ENCODE data around the gene DNAJB1.

DNA sequence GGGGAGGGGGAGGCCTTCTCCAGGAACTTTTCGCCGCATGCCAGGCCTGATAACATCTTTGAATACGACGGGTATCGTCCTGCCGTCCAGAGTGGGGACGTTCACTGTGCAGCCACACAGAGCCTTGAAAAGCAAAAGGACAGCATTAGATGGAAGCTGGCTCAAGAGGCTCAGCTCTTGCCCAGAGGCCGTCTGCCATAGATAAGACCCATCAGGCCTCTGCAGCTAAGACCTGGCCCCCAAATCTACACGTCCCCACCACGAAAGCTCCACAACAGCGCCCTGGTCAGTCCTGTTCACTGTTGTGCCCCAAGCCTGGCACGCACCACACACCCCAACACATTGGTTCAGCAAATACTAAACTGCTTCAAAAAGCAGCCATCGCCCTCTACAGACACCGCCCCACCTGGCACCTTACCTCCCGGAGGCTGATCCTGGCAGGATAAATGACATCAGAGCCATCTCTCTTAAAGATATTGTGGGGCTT is 2.1 kb downstream of the DNAJB1 start:
- TF ChIP-seq, protein P1, sequence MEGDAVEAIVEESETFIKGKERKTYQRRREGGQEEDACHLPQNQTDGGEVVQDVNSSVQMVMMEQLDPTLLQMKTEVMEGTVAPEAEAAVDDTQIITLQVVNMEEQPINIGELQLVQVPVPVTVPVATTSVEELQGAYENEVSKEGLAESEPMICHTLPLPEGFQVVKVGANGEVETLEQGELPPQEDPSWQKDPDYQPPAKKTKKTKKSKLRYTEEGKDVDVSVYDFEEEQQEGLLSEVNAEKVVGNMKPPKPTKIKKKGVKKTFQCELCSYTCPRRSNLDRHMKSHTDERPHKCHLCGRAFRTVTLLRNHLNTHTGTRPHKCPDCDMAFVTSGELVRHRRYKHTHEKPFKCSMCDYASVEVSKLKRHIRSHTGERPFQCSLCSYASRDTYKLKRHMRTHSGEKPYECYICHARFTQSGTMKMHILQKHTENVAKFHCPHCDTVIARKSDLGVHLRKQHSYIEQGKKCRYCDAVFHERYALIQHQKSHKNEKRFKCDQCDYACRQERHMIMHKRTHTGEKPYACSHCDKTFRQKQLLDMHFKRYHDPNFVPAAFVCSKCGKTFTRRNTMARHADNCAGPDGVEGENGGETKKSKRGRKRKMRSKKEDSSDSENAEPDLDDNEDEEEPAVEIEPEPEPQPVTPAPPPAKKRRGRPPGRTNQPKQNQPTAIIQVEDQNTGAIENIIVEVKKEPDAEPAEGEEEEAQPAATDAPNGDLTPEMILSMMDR (optimal IDR thresholded peaks at IDR 0.05 in 1 of 3, IDR thresholded peaks at IDR 0.05 in 1 of 3, conservative IDR thresholded peaks at IDR 0.05 in 1 of 3; ENCODE audit: extremely low read depth in 1 of 3, insufficient read depth in 2 of 3, low read length in 3 of 3): peak; percentile 8 to 63 (median 47)
- TF ChIP-seq EZH2 (IDR thresholded peaks at IDR 0.05; ENCODE audit: low read length): no peak

Data from keratinocyte (primary cell).